ENCODE measurements around the gene PRKCH. TPM values are rescaled to one million over a fixed set of nuclear protein-coding genes. Genes with fewer than 3 reads are reported as not detected.
A peak's percentile ranks its signal among the peaks of the same experiment; 100 is the strongest.

The PRKCH gene
- total RNA-seq, 1 donor from 2014 or later: 6.6 TPM

DNA sequence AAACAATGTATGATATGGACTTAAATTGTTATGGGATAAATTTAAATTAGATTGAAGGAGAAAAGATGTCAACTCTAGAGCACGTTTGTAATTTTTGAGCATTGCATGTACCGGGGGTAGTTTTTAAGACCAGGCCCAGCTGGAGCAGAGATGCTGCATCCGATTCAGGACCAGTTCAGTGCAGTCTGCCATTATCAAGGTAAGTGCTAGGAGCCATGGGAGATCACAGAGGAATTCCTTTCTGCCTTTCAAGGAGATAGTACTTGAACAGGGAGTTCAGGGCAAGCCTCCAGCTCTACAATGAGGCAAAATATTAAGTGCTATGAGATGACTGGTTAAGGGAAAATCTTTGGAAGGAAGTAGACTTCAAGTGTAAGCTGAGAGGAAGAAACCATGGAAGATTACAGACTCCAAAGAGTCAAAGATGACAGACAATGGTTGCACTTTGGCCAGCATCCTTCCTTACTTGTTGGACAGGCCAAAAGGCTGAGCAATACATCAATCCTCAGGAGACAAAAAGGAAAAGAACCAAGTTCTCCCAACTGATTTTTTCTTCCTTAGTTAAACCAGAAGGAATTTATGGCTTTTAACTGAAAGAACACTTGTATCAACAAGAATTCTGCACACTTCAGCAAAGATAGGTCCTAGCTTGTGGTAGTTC lies 260.7 kb downstream of the PRKCH start:
- DNase-seq (ENCODE audit: low read depth): no peak

DNA sequence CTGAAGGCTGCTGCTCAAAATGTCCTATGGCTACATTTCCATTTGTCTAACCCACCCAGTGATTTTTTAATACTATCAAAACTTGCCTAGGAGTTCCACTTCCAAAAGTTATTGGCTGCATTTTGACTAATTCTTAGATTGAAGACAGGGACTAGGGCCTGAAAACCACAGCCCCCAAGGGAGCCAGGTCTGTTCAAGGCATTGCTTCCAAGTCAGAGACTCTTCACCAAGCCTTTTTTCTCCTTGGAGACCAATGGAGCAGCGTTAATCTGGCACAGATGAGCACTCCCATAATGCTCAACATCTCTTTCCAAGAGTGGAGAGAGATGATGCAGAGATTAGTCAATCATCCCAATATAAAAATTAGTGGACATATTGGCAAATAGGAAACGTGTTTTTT lies 261.4 kb downstream of the PRKCH start:
- no peak for DNase-seq (ENCODE audit: low read depth)

DNA sequence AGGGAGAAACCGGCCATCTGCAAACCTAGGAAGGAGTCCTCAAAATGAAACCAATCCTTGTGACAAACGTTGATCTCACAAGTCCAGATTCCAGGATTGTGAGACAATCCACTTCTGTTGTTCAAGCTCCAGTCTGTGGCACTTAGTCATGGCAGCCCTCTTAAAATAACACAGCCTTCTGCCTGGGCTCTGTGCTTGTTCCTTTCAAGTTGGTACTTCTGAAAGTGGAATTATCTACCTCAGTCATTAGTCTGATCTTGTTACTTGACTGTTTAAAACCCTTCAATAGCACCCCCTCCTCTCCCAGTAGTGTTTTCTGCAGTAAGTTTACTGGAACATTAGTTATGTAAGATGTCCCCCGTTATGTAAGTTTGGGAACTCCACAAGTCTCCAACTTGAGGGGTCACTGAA lies 263.0 kb downstream of the PRKCH start:
- peak; percentile 90 for DNase-seq (ENCODE audit: low read depth)

DNA sequence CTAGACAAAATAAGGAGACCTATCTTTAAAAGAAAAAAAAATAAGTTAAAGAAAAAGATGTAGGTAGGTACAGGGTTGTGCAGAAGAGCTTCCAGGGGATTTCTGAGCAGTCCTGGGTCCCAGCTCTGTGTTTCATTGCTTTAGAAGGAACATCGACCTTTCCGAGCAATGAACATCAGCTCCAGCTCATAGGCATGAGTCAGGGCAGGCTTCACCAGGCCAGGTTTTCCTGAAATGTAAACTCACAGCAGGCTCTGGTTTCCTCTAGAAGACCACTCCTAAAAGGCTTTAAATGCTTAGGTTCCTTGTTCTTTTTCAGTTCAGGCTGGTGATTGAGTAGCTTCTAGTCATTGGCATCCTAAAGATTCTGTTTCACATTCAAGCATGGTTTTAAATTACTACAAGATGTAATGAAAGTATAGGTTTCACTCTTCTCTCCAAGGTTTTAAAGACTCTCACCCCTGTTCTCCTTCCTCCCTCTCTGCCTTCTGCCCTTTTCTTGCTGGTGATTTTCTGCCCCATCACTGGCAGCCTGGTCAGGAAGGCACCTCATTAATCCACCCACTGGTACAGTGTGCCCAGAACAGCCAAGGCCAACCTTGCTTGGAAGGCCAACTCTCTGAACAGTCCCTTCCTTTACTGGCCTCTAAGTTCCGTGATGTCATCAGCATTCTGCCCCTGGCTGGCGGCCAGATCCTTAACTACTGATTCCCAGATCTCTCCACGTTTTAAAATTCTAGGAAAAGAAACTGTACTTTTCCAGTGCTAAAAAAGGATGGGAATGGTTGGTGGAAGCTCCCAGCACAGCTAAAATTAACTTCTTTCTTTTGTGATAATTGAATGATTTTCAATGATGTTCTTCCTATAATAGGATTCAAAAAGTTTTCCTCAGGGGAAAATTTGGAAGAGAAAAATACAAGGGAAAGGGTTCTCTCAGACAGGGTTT lies 264.5 kb downstream of the PRKCH start:
- peak; percentile 89 for DNase-seq (ENCODE audit: low read depth)

DNA sequence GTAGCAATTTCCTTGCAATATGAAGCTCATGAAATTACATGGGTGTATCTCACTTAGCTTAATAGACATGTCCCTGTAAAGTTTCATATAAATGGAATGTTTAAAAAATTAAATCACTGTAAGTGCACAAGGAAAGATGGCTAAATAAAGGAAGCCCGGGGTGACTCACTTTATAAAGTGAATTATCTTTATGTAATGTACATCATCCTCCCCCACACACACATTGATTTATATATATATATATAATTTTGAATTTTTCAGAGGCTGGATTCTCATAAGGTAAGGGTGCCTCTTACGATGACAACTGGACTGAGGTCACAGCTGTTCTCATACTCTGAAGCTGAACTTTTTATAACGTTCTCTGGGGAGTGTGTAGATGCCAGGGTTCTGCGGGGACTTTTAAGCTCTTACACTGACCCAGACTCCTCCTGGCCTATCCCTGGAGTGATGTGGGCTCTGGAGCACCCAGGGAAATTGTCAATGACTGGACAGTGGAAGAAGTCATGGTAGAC lies 265.2 kb downstream of the PRKCH start:
- no peak for DNase-seq (ENCODE audit: low read depth)

DNA sequence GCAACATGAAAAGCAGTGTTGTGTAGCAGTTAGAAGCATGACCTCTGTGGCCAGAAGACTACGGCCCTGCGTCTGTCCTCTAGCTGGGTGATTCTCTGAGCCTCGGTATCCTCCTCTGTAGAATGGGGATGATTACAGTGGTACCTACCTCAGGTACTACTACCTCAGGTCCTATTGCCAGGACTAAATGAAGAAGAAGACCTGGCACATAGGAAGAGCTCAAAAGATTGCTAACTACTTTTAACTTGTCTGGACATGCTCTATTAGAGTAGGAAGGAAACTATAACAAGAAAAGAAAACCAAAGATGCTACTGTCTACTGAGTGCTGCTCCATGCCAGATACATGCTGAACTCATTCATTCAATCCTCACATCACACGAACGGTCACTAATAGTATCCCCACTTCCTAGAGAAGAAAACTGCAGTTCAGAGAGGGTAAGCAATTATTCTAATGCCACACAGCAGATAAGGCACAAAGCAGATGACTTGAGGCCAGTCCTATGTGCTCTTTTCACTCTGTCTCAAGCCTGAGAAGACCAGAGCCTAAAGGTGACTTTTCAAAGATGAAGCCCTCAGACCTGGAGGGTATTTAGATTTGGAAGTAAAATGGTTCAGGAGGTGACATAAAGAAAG lies 265.8 kb downstream of the PRKCH start:
- DNase-seq (ENCODE audit: low read depth): no peak

DNA sequence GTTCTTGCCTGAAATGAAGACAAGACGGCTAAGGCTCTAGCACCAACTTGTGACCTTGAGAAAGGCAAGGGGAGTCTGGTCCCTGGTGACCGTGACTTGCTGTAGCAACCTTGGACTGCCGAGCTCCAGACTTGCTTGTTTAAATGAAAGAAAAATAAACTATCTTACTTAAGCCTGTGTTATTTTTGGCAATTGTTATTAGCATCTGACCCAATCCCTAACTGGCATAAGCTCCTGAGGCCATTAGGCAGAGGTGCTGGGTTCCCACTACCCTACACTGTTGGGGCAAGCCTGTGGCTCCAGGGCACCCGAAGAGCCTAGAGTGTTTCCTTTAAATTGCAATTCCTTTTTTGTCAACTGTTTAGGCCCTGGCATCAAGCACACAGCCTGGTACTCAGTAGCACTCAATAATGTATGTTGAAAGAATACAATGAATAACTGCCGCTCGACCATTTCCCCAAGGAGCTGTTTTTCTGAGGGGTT lies 267.1 kb downstream of the PRKCH start:
- DNase-seq (ENCODE audit: low read depth): peak; percentile 87

DNA sequence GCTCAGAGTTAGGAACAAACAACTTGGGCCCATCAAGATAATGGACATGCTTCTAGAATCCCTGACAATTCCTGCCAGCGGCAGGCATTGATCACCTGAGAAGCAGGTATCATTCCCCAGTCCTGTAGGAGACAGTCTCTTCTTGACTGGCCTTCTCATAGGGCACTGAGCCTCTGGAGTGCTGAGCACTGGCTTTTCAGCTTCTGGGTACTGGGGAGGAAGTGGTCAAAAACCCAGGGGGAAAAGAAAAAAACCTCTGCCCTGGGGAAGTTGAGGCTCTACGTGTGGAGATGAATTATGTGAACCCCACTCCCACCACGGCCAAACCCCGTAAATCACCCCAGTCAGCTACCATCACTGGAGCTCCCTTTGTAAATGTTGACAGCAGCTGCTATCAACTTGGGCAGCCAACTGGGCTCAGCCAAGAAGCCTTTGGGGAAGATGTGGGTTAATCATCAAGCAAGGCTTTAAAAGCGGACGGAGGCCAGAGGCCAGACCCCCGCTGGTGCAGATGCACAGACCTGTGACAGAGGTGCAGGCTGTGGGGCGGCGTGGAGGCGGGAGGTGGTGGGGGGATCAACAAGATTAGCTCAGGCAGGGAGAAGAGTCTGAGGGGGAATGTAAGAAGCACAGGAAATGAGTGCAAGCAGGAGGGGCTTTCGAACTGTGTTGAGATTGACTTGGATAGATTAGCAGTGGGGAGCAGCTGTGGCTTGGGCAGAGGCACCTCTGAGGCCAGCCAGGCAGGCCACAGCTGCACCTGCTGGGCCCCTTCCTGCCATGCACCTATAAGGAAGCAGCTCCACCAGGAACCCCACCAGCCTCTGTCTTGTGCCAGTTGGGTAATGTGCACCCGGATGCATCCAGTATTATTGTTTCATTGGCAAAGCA lies 268.6 kb downstream of the PRKCH start:
- peak; percentile 58 for DNase-seq (ENCODE audit: low read depth)

DNA sequence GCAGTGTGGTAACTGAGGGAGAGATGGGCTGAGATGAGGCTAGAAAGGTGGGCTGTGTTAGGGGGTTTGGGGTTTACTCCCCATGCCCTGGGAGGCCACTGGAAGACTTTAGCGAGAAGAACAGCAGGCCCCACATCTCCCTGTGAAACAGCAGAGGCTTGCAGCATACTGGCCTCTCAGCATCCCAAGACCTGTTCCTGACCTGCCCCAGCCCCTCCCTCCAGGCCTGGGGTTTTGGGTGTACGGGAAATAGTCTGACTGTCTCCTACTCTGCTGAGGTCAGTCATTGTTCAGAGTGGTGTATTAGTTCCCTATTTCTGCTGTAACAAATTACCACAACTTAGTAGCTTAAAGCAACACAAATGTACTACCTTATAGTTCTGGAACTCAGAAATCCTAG lies 270.5 kb downstream of the PRKCH start:
- no peak for DNase-seq (ENCODE audit: low read depth)

DNA sequence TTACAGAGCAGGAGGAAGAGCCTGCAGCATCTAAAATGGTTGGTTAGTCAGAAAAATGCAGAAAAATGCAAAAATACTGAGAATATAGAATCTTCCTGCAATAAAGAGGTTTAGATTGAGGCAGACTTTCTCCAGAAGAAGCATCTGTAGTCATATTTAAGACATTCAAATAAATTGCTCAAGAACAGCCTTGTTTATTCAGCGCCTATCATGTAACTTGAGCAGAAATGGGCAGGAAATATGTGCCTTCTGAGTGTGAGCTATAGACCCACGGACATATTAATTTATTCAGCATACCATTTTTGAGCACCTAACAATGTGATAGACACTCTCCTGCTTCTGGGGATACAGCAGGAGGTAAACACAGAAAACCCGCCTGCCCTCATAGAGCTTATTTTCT lies 272.0 kb downstream of the PRKCH start:
- no peak for DNase-seq (ENCODE audit: low read depth)

DNA sequence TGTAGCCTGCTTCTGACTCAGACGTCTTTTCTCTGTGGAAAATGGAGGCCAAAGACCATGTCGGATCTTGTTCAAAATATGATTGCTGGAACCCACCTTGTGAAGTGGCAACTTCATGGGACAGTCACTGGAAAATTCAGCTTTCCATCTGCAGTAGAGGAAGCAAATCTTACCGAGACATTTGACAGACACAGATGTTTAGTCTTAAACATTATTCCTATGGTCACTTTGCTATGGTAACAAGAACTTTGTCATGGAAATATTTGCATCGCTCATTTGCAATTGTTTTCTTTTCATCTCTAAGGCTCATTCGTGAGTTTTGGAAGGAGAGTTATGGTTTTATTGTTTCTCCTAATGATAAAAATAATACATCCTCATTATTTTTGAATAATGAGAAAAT lies 275.6 kb downstream of the PRKCH start:
- DNase-seq (ENCODE audit: low read depth): no peak

DNA sequence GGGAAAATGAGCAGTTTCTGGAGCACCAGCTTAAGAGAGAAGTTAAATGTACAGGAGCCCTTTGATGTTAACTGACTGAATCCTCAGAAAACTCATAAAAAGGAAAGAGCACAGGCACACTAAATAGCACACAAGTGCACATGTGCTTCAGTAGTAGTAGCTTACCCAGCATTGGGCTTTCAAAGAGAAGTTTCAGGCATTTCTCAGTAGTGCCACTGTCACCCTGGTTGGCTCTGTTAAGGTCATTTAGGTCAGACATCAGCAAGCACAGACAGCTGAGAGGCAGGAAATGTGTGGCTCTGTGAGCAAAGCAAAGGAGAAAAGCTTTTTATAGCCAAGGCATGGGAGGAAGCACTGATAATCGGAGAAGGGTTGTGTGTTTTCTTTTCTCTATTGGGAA lies 277.6 kb downstream of the PRKCH start:
- no peak for DNase-seq (ENCODE audit: low read depth)

DNA sequence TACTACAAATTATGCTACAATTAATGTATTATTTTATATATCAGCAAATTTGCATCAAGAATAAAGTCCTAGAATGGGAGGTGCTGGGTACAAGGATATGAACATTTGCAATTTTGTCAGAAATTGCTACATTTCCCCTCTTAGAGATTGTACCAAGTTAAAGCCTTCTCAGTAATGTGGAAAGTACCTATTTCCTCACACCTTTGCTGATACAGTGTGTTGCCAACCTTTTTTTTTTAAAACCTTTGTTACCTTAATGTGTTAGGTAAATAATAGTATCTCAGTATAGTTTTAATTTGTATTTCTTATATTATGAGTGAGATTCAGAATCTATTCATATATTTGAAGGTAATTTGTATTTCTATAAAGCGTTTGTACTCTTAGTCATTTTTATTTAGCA lies 278.6 kb downstream of the PRKCH start:
- DNase-seq (ENCODE audit: low read depth): no peak

Other genes starting within 250 kb of the PRKCH start
- 0.45 and 4.2 TPM in 2 replicates for gene TMEM30B, start 40.2 kb upstream of the PRKCH start, total RNA-seq

Measured in renal cortical epithelial cell (primary cell).